SK-N-SH (cell line): ENCODE measurements around the gene WDCP. TPM values are rescaled to one million over a fixed set of nuclear protein-coding genes. Genes with fewer than 3 reads are reported as not detected.

Experiments used
- CTCF ChIP-seq: fragments of 200-600 bp; sonication (generic); IDR thresholded peaks from 2 replicates; pipeline ENCODE4 v1.6.1; 2017; ENCODE audit warnings: antibody characterized with exemption, mild to moderate bottlenecking, moderate library complexity
- EP300 ChIP-seq, 2 experiments: IDR thresholded peaks; 2 replicates each; pipeline versions ENCODE4 v1.4.0 to v1.6.1; 2012; ENCODE audit warnings: borderline replicate concordance in 1 of 2, low read depth in 1 of 2, low read length in 1 of 2
- FOSL2 ChIP-seq: IDR thresholded peaks from 2 replicates; pipeline ENCODE4 v1.4.0; 2012; ENCODE audit warnings: low read depth, mild to moderate bottlenecking, moderate library complexity, borderline replicate concordance
- FOXM1 ChIP-seq: IDR thresholded peaks from 2 replicates; pipeline ENCODE4 v1.4.0; 2012; ENCODE audit warnings: low read depth, mild to moderate bottlenecking
- GABPA ChIP-seq: IDR thresholded peaks from 2 replicates; pipeline ENCODE4 v1.4.0; 2012; ENCODE audit warnings: low read depth, mild to moderate bottlenecking
- GATA2 ChIP-seq: sonication (generic); formaldehyde crosslinking; IDR thresholded peaks from 2 replicates; pipeline ENCODE4 v1.5.0; 2020; ENCODE audit warnings: mild to moderate bottlenecking, missing genetic modification reagents
- IRF3 ChIP-seq: fragments of 150-350 bp; IDR thresholded peaks from 2 replicates; pipeline ENCODE4 v1.6.1; 2016; ENCODE audit warnings: mild to moderate bottlenecking, low read depth, low read length
- MAX ChIP-seq: IDR thresholded peaks from 2 replicates; pipeline ENCODE4 v1.4.0; 2012; ENCODE audit warnings: low read depth
- MXI1 ChIP-seq: IDR thresholded peaks from 2 replicates; pipeline ENCODE4 v1.6.1; 2012; ENCODE audit warnings: mild to moderate bottlenecking, low read depth, low read length, improper control_type of control experiment
- PBX3 ChIP-seq: IDR thresholded peaks from 2 replicates; pipeline ENCODE4; 2012
- RCOR1 ChIP-seq: fragments of 150-350 bp; IDR thresholded peaks from 2 replicates; pipeline ENCODE4 v1.6.1; 2017; ENCODE audit warnings: antibody characterized with exemption, low read length
- REST ChIP-seq: IDR thresholded peaks from 2 replicates; pipeline ENCODE4 v1.6.1; 2012; ENCODE audit warnings: mild to moderate bottlenecking, low read depth, low read length, moderate library complexity
- SMC3 ChIP-seq: IDR thresholded peaks from 2 replicates; pipeline ENCODE4 v1.6.1; 2012; ENCODE audit warnings: low read depth, low read length, improper control_type of control experiment
- TAF1 ChIP-seq: IDR thresholded peaks from 2 replicates; pipeline ENCODE4 v1.6.1; 2012; ENCODE audit warnings: low read depth, mild to moderate bottlenecking, low read length, moderate library complexity, borderline replicate concordance
- USF1 ChIP-seq: IDR thresholded peaks from 2 replicates; pipeline ENCODE4 v1.4.0; 2012; ENCODE audit warnings: low read depth, borderline replicate concordance
- polyA plus RNA-seq, 3 experiments: library from polyadenylated mRNA; depleted of rRNA; stranded (reverse); fragments of >200 nt; gene quantifications; 2 replicates each; pipeline ENCODE4 v1.2.3, GENCODE V29; 2012

WDCP gene
- polyA plus RNA-seq, 1 of the 3 experiments (the other 2 are of a cell fraction), result 7.1 TPM

GRCh38 chr2:24049485-24050021 is 2.4 kb upstream of the WDCP start, which contains the start of gene FKBP1B (continued):
- TF ChIP-seq IRF3 (no peak), SMC3 (no peak), MXI1 (peak; percentile 91), REST (no peak), PBX3 (no peak), USF1 (no peak), GABPA (no peak), GATA2 (CRISPR knock-in tag) (no peak), FOSL2 (no peak), EP300 (IDR thresholded peaks at IDR 0.05; ENCODE audit: borderline replicate concordance in 1 of 2, low read depth in 1 of 2, low read length in 1 of 2) (no peak), RCOR1 (no peak), TAF1 (peak; percentile 84), FOXM1 (no peak), CTCF (no peak), MAX (0 out of 2 replicates have a peak, but pooled peaks have one; percentile 25)
